Measurements from ENCODE around the gene BTG2.
"Not testable (repeated sequence)": the region's sequence is repeated elsewhere in the genome, so short reads cannot be mapped to it uniquely, and the experiment has no call there.

The BTG2 gene

GRCh38 chr1:203304919-203305808 is at the start of gene BTG2:
TSS of gene BTG2 (plus strand) at chr1:203305519. CDS start at chr1:203305607, 88 bp downstream.
- peak within 1 kb of the TSS; percentile 98 for H3K27ac ChIP-seq
- no peak for TF ChIP-seq CTCF (conservative IDR thresholded peaks at IDR 0.05)

GRCh38 chr1:203256636-203257035 is 48.7 kb upstream of the BTG2 start:
- not testable (repeated sequence) for H3K27ac ChIP-seq

- H3K27ac ChIP-seq = no peak overlapping the region
- no peak for TF ChIP-seq CTCF (conservative IDR thresholded peaks at IDR 0.05)
Observed at GRCh38 chr1:203263496-203263895, 41.8 kb upstream of the BTG2 start.

- no peak for TF ChIP-seq CTCF (conservative IDR thresholded peaks at IDR 0.05)
- H3K27ac ChIP-seq = no peak overlapping the region
Observed at GRCh38 chr1:203264052-203264501, 41.2 kb upstream of the BTG2 start.

GRCh38 chr1:203265541-203265940 is 39.8 kb upstream of the BTG2 start:
- H3K27ac ChIP-seq = no peak overlapping the region
- TF ChIP-seq CTCF (conservative IDR thresholded peaks at IDR 0.05) = no peak

GRCh38 chr1:203266140-203266539 is 39.2 kb upstream of the BTG2 start:
- not testable (repeated sequence) for H3K27ac ChIP-seq

- TF ChIP-seq CTCF (conservative IDR thresholded peaks at IDR 0.05) = peak; percentile 94
- peak overlapping the region; percentile 90 for H3K27ac ChIP-seq
Observed at GRCh38 chr1:203267347-203267846, 37.9 kb upstream of the BTG2 start.

- TF ChIP-seq CTCF (conservative IDR thresholded peaks at IDR 0.05) = no peak
- peak overlapping the region; percentile 90 for H3K27ac ChIP-seq
Observed at GRCh38 chr1:203267912-203268311, 37.4 kb upstream of the BTG2 start.
